ENCODE results near the gene IPO9. TPM values are rescaled to one million over a fixed set of nuclear protein-coding genes. Genes with fewer than 3 reads are reported as not detected.

IPO9 gene
- total RNA-seq, 1 experiment from 2014 or later: 80.6 TPM

- TF ChIP-seq REST (IDR thresholded peaks at IDR 0.05; ENCODE audit: low read depth): no peak
- no peak for TF ChIP-seq ATF3 (IDR thresholded peaks at IDR 0.05)
- TF ChIP-seq ZNF274 (IDR thresholded peaks at IDR 0.05; ENCODE audit: low read depth, low read length): no peak
- TF ChIP-seq ZFX (IDR thresholded peaks at IDR 0.05): no peak
- no peak for TF ChIP-seq JUND (IDR thresholded peaks at IDR 0.05)
Observed at GRCh38 chr1:201848230-201848629, 19.3 kb downstream of the IPO9 start (continued).

- POLR2A ChIA-PET: no interaction called here
- peaks cover 30 to 55% of the 10 kb centered on the region in 2 experiments for H3K36me3 ChIP-seq (ENCODE audit: control insufficient read depth in 1 of 2, insufficient read depth in 2 of 2, low read length in 2 of 2)
Observed at GRCh38 chr1:201849372-201850052, 20.6 kb downstream of the IPO9 start.

More at GRCh38 chr1:201849372-201850052, 20.6 kb downstream of the IPO9 start:
- Histone ChIP-seq H3K9me2 (ENCODE audit: insufficient read depth) (no peaks in the 10 kb centered on the region), H3K79me2 (ENCODE audit: insufficient read depth, low read length) (peaks cover 57% of the 10 kb centered on the region), H4K20me1 (ENCODE audit: insufficient read depth) (peaks cover 14% of the 10 kb centered on the region; the same call in 1 of the 2 replicates), H3K4me3 (replicated peaks in 1 of 2; ENCODE audit: low read depth in 1 of 2, low read length in 2 of 2) (no peak overlapping the region), H3K4me2 (ENCODE audit: low read length) (peak overlapping the region; percentile 36; the same call in 1 of the 2 replicates), H3K9ac (ENCODE audit: low read length) (no peak overlapping the region), H3K4me1 (ENCODE audit: control insufficient read depth in 1 of 2, insufficient read depth in 2 of 2, low read length in 2 of 2) (peaks cover 0 to 12% of the 10 kb centered on the region in 2 experiments; a peak in 2 of 4 replicates), H3K27ac (ENCODE audit: low read depth, low read length) (peak overlapping the region; percentile 7; the same call in 1 of the 2 replicates), H3K27me3 (ENCODE audit: insufficient read depth, low read length) (no peaks in the 10 kb centered on the region), H3K9me3 (ENCODE audit: control insufficient read depth in 1 of 2, insufficient read depth in 1 of 2, low read depth in 1 of 2, low read length in 2 of 2) (no peaks in the 10 kb centered on the region), H2AFZ (ENCODE audit: low read depth, low read length, poor library complexity, severe bottlenecking) (no peak overlapping the region)
- ATAC-seq (no peak; the same call in 1 of the 2 replicates), DNase-seq (ENCODE audit: low read depth, low spot score) (no peak)
- BruUV-seq (replicated peaks): no TSS peak
- intact Hi-C loops (cut with micrococcal nuclease): no loop called here
- ChIA-PET CTCF (no interaction called here), RAD21 (ENCODE audit: low non-redundant PET in 1 of 2, low total read pairs in 2 of 2, uncharacterized antibody in 2 of 2, unreplicated experiment in 2 of 2) (no interaction called here)
- TF ChIP-seq FOSL1 (IDR thresholded peaks at IDR 0.05; ENCODE audit: low read depth): peak; percentile 25; the same call in 1 of the 2 replicates
- TF ChIP-seq CBX3 (IDR thresholded peaks at IDR 0.05; ENCODE audit: low read depth): no peak
